LNCaP clone FGC (cell line): Measurements from ENCODE around the gene CYTH1.

Source experiments
- DNase-seq: peaks from one replicate; pipeline ENCODE4 v3.0.0-alpha.2; 2011; ENCODE audit warnings: low read depth
- H3K4me3 ChIP-seq: 2 replicates; pipeline ENCODE4 v1.5.1; 2011; ENCODE audit warnings: mild to moderate bottlenecking, low read depth, low read length, control low read depth
- TF ChIP-seq, protein P1 (sequence below): IDR thresholded peaks from 2 replicates; pipeline ENCODE4 v1.5.1; 2012; ENCODE audit warnings: mild to moderate bottlenecking; ENCODE audit not compliant: control insufficient read depth, insufficient read depth; ENCODE audit errors: extremely low read depth

Gene CYTH1

DNA sequence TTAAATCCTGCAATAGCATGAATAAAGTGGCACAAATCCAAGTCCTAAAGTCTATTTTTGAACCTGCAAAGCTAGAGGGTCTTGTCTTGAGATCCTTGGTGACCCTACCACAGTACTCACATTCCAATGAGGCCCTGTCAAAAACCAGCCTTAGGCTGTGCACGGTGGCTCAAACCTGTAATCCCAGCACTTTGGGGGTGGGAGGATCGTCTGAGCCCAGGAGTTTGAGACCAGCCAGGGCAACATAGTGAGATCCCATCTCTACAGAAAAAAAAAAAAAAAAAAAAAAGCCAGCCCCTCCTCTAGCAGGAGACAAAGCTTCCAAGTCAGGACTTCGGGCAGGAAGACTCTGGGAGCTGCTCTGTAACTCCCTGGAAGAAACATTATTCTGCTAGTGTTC, 16.3 kb downstream of the CYTH1 start:
- TF ChIP-seq, protein P1, sequence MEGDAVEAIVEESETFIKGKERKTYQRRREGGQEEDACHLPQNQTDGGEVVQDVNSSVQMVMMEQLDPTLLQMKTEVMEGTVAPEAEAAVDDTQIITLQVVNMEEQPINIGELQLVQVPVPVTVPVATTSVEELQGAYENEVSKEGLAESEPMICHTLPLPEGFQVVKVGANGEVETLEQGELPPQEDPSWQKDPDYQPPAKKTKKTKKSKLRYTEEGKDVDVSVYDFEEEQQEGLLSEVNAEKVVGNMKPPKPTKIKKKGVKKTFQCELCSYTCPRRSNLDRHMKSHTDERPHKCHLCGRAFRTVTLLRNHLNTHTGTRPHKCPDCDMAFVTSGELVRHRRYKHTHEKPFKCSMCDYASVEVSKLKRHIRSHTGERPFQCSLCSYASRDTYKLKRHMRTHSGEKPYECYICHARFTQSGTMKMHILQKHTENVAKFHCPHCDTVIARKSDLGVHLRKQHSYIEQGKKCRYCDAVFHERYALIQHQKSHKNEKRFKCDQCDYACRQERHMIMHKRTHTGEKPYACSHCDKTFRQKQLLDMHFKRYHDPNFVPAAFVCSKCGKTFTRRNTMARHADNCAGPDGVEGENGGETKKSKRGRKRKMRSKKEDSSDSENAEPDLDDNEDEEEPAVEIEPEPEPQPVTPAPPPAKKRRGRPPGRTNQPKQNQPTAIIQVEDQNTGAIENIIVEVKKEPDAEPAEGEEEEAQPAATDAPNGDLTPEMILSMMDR: no peak
- no peak for DNase-seq
- H3K4me3 ChIP-seq: no peak overlapping the region

DNA sequence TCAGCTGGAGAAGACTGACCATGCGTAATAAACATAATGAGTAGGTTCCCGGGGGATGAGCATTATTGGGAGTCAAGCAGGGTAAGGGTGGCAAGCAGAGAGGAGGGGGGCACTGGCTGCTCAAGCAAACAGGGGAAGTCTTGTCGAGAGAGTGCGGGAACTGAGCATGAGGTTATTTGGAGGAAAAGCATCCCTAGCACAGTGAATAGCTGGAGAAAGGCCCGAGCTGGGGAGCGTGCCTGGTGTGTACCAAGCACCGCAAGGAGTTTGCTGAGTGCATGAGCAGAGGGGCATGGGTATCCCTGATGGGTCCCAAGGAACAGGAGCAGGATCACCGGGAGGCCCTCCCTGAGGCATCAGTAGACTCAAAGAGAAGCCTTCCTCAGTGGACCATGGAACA, 17.2 kb downstream of the CYTH1 start:
- TF ChIP-seq, protein P1: no peak
- DNase-seq: no peak
- no peak overlapping the region for H3K4me3 ChIP-seq

DNA sequence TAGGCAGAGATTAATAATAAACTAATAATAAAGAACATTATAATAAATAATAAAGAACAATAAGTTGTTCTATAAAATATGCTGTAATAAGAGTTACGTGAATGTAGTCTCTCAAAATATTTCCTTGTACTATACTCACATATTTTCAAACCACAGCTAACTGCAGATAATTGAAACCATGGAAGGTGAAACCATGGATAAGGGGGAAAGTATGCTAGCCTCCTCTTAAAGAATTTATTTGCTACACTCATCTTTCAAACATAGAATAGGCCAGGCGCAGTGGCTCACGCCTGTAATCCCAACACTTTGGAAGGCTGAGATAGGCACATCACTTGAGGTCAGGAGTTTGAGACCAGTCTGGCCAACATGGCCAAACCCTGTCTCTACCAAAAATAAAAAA, 18.5 kb downstream of the CYTH1 start:
- no peak overlapping the region for H3K4me3 ChIP-seq
- TF ChIP-seq, protein P1: no peak
- no peak for DNase-seq

DNA sequence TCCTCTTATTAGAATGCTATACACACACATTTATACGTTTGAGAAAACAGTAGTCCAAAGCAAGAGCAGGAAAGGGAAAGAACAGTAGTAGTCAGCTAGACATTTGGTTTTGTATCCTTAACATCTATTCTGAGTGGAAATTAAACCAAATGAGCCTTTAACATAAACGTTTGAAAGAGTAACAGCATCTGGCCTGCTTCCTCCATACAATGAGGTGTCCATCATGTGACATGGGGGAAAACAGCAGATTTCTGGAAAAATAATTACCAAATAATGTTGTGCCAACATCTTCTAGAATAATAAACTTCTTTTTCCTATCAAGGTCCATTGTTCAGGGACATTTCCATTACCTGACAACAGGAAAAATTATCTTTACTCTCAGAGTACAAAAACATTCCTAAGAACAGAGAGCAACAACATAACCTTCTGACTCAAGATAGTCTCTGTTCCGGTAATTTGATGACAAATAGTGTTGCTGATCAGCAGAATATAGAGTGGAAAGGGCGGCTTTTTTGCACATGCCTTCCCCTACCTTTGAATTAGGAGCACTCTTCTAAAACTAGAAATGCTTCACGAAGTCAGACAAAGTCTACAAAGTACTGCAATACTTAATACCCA, 20.2 kb downstream of the CYTH1 start:
- no peak for DNase-seq
- TF ChIP-seq, protein P1: no peak

DNA sequence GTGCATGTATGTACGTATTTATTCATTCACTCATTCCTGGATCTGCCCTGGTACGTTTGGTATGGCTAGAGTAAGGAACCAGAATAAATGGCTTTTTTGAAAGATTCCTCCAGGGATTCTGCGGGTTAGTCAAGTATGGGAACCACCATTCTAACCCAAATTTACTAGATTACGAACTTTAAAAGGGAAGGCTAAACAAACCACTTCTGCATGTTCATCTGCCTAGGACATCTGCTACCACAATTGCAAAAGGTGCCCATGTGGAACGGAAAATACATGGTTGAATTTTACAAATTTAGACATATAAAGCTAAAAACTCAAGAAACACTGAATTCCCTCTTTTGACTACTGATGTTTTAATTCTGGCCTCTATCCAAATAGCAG, 22.1 kb downstream of the CYTH1 start:
- DNase-seq: no peak
- TF ChIP-seq, protein P1: no peak
- H3K4me3 ChIP-seq: no peak overlapping the region

More for the DNA sequence above, 20.2 kb downstream of the CYTH1 start:
- no peak overlapping the region for H3K4me3 ChIP-seq

DNA sequence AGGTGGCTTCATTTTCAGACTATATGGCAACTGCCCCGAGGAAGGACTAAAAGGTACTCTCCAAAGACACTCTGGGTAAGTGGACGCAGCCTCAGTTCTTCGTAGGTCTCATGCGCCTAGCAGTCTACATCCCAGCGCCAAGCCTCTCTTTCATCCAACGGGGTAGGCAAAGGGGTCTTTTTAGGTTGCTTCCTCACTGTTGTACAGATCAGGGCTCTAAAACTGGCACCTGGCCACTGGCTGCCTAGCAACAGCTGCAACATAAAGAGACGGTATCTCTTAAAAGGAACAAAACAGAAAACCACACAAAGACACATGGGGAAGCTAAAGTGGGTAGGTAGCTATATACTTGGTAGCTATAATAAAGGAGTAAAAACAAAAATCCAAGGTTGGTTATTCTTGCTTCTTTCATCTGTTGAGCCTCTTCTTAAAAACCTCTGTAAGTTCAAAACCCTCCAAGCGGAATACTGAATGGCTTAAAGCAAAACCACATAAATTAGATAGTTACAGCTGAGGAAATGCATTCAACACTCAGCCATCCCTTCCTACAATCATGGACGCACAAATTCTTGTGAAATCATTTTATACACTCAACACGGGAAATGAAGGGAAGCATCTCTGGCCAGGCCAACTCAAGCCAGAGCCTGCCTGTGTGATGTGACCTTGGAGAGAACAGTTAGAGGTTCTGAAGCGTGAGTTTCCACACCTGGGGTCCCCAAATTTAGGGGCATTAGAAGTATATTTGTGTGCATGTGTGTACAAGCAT, 22.7 kb downstream of the CYTH1 start:
- H3K4me3 ChIP-seq: no peak overlapping the region
- TF ChIP-seq, protein P1: no peak
- no peak for DNase-seq
